HepG2 (cell line): Measurements from ENCODE around the gene ABHD11. TPM values are rescaled to one million over a fixed set of nuclear protein-coding genes. Genes with fewer than 3 reads are reported as not detected.

Source experiments
- ATAC-seq: fragments of 200-7000 bp; cut with Tn5 transposase; 3 replicates; pipeline ENCODE4 v1.9.1; 2020; ENCODE audit warnings: mild to moderate bottlenecking, moderate library complexity
- BruUV-seq: library from RNA; stranded (reverse); fragments of 400-500 nt; replicated peaks from 2 replicates; lab custom pipeline; 2021; lab: Mats Ljungman, UMichigan
- CTCF ChIA-PET: fragments of 300-600 bp; formaldehyde crosslinking; extraction: SDS; loops from one replicate; lab custom pipeline; 2021; ENCODE audit warnings: low total read pairs, inconsistent platforms, low intra/inter-chr PET ratio; lab: Yijun Ruan, JAX
- POLR2A ChIA-PET: fragments of 350-600 bp; sonication (Branson Sonifier 250); formaldehyde crosslinking; loops from one replicate; lab custom pipeline; 2020; ENCODE audit warnings: antibody characterized with exemption, inconsistent platforms; lab: Yijun Ruan, JAX
- DNase-seq: peaks from one replicate; pipeline ENCODE4 v3.0.0-alpha.2; 2015; ENCODE audit warnings: low spot score
- FAIRE-seq: peaks from 3 replicates; lab custom pipeline; 2011; peaks lifted over from hg19 to GRCh38; lab: Jason Lieb, UNC
- H2AFZ ChIP-seq: one replicate; pipeline ENCODE4 v1.6.1; 2011; ENCODE audit warnings: low read length, inconsistent platforms
- H3K27ac ChIP-seq: fragments of 300-600 bp; 3 replicates; pipeline ENCODE4 v1.8.0; 2011; ENCODE audit warnings: mixed run types, mild to moderate bottlenecking, mixed read lengths, low read length, inconsistent platforms; ENCODE audit not compliant: insufficient read depth; ENCODE audit errors: extremely low read length
- H3K27me3 ChIP-seq, 2 experiments: fragments of 200-600 bp in 1 of 2; 2 replicates in 1 of 2; 3 replicates in 1 of 2; pipeline versions ENCODE4 v1.6.0 to v1.8.0; 2011; ENCODE audit warnings: low read length in 2 of 2, mild to moderate bottlenecking in 2 of 2, moderate library complexity in 2 of 2, inconsistent platforms in 1 of 2; ENCODE audit not compliant: insufficient read depth in 2 of 2, control insufficient read depth in 1 of 2
- H3K36me3 ChIP-seq, 2 experiments: fragments of 200-600 bp in 1 of 2; replicated peaks in 1 of 2; 2 replicates in 1 of 2; 3 replicates in 1 of 2; pipeline versions ENCODE4 v1.5.1 to v1.8.0; 2011; ENCODE audit warnings: low read length in 2 of 2, inconsistent platforms in 1 of 2; ENCODE audit not compliant: insufficient read depth in 2 of 2, control insufficient read depth in 1 of 2
- H3K4me1 ChIP-seq: 2 replicates; pipeline ENCODE4 v1.5.1; 2012; ENCODE audit warnings: low read length, inconsistent platforms; ENCODE audit not compliant: insufficient read depth
- H3K4me2 ChIP-seq: 2 replicates; pipeline ENCODE4 v1.6.0; 2011; ENCODE audit warnings: low read depth, low read length, inconsistent platforms
- H3K4me3 ChIP-seq, 3 experiments: fragments of 200-600 bp in 1 of 3; sonication (generic), shearing (Covaris generic) in 1 of 3; replicated peaks in 1 of 3; 2 replicates each; pipeline ENCODE4 v1.5.1; 2011 to 2016; ENCODE audit warnings: low read length in 3 of 3, inconsistent platforms in 2 of 3, low read depth in 2 of 3, mild to moderate bottlenecking in 2 of 3, control low read depth in 1 of 3, mixed read lengths in 1 of 3; ENCODE audit not compliant: insufficient read depth in 1 of 3
- H3K79me2 ChIP-seq: one replicate; pipeline ENCODE4 v1.6.1; 2011; ENCODE audit warnings: low read length, inconsistent platforms; ENCODE audit not compliant: insufficient read depth
- H3K9ac ChIP-seq: 2 replicates; pipeline ENCODE4 v1.6.0; 2011; ENCODE audit warnings: mild to moderate bottlenecking, low read depth, low read length, inconsistent platforms; ENCODE audit not compliant: insufficient read depth
- H3K9me3 ChIP-seq: 2 replicates; pipeline ENCODE4 v1.5.1; 2012; ENCODE audit warnings: mild to moderate bottlenecking, low read length
- H4K20me1 ChIP-seq: 2 replicates; pipeline ENCODE4 v1.6.0; 2011; ENCODE audit warnings: inconsistent platforms, mild to moderate bottlenecking, low read length, moderate library complexity; ENCODE audit not compliant: insufficient read depth
- ADNP ChIP-seq: sonication (generic); formaldehyde crosslinking; IDR thresholded peaks from 2 replicates; pipeline ENCODE4 v1.4.0; 2020; ENCODE audit warnings: missing genetic modification reagents
- AHR ChIP-seq: IDR thresholded peaks from 2 replicates; pipeline ENCODE4 v1.6.1; 2018; ENCODE audit warnings: missing genetic modification reagents, missing compliant biosample characterization
- ELK4 ChIP-seq: sonication (generic); formaldehyde crosslinking; IDR thresholded peaks from 2 replicates; pipeline ENCODE4 v1.9.0; 2021; ENCODE audit warnings: missing genetic modification reagents, borderline replicate concordance
- HOXA3 ChIP-seq: sonication (generic); formaldehyde crosslinking; IDR thresholded peaks from 2 replicates; pipeline ENCODE4 v1.5.0; 2020; ENCODE audit warnings: missing genetic modification reagents
- KLF9 ChIP-seq: IDR thresholded peaks from 2 replicates; pipeline ENCODE4 v1.6.1; 2016; ENCODE audit warnings: low read depth
- MNT ChIP-seq: fragments of 450-650 bp; IDR thresholded peaks from 2 replicates; pipeline ENCODE4 v1.6.1; 2016
- RBM22 ChIP-seq: fragments of 200-400 bp; formaldehyde crosslinking; optimal IDR thresholded peaks from 2 replicates; pipeline ENCODE3; 2017; ENCODE audit warnings: mild to moderate bottlenecking, low read length, moderate library complexity
- SCMH1 ChIP-seq: sonication (generic); formaldehyde crosslinking; IDR thresholded peaks from 2 replicates; pipeline ENCODE4 v1.9.0; 2021; ENCODE audit warnings: missing genetic modification reagents, mild to moderate bottlenecking, borderline replicate concordance
- ZNF230 ChIP-seq: sonication (generic); formaldehyde crosslinking; IDR thresholded peaks from 2 replicates; pipeline ENCODE4 v1.4.0; 2020; ENCODE audit warnings: mild to moderate bottlenecking, missing genetic modification reagents
- ZNF558 ChIP-seq: sonication (generic); formaldehyde crosslinking; IDR thresholded peaks from 2 replicates; pipeline ENCODE4 v1.9.0; 2022; ENCODE audit warnings: mild to moderate bottlenecking, missing genetic modification reagents, borderline replicate concordance
- ZNF564 ChIP-seq: sonication (generic); formaldehyde crosslinking; IDR thresholded peaks from 2 replicates; pipeline ENCODE4 v1.8.1; 2023; ENCODE audit warnings: mild to moderate bottlenecking, missing genetic modification reagents
- ZNF768 ChIP-seq: sonication (generic); formaldehyde crosslinking; IDR thresholded peaks from 2 replicates; pipeline ENCODE4 v1.4.0; 2020; ENCODE audit warnings: missing genetic modification reagents
- WGBS: methylation state at CpG from one replicate; pipeline ENCODE4 v1.1.6; 2017; ENCODE audit warnings: low lambda C conversion rate; 5-methylcytosine and 5-hydroxymethylcytosine counted together
- in situ Hi-C: cut with HindIII; loops from 2 replicates; pipeline ENCODE4 v1.10.0; 2017; ENCODE audit warnings: low pct_unique_long_range_greater_than_20kb; ENCODE audit not compliant: extremely low pct_ligation_motif_present
- intact Hi-C: fragments of 100-400 bp; cut with micrococcal nuclease; formaldehyde crosslinking; loops from one replicate; pipeline ENCODE4 v1.10.0; 2022; ENCODE audit not compliant: unreplicated experiment
- polyA plus RNA-seq, 8 experiments: library from polyadenylated mRNA; depleted of rRNA in 3 of 8; stranded (reverse) in 7 of 8; unstranded in 1 of 8; fragments of >200 nt; fragmentation: Illumina TruSeq in 4 of 8; extraction: Trizol in 4 of 8; gene quantifications; 2 replicates each; pipeline versions ENCODE4 v1.2.1 to v1.2.3, GENCODE V29; 2011 to 2016; ENCODE audit warnings: low read depth in 4 of 8, missing spikeins in 1 of 8, mixed read lengths in 1 of 8; ENCODE audit not compliant: insufficient read depth in 1 of 8
- total RNA-seq, 5 experiments: library from RNA; depleted of rRNA; stranded (reverse); fragments of >200 nt; fragmentation: Illumina TruSeq; extraction: Trizol; gene quantifications; 2 replicates each; pipeline ENCODE4 v1.2.3, GENCODE V29; 2016; ENCODE audit warnings: low read depth in 1 of 5
- TF ChIP-seq, protein P1 (sequence below): sonication (generic); formaldehyde crosslinking; IDR thresholded peaks from 2 replicates; pipeline ENCODE4 v1.4.0; 2020; ENCODE audit warnings: missing genetic modification reagents
- TF ChIP-seq, protein P2 (sequence below): sonication (generic); formaldehyde crosslinking; conservative IDR thresholded peaks from 2 replicates; pipeline ENCODE4 v1.4.0; 2020; ENCODE audit warnings: mild to moderate bottlenecking, missing genetic modification reagents, moderate library complexity
- TF ChIP-seq, protein P3 (sequence below): sonication (generic); formaldehyde crosslinking; IDR thresholded peaks from 2 replicates; pipeline ENCODE4 v1.4.0; 2020; ENCODE audit warnings: mild to moderate bottlenecking, missing genetic modification reagents

The ABHD11 gene
- total and polyA plus RNA-seq, 2 of the 13 experiments (the other 11 are each of a cell fraction or from before 2014, with no cell fraction given) = 7.0 to 8.1 TPM

GRCh38 chr7:73707045-73707631, 31.5 kb downstream of the ABHD11 start:
- no peak overlapping the region for H2AFZ ChIP-seq
- H3K27me3 ChIP-seq = no peaks in the 10 kb centered on the region
- H3K4me1 ChIP-seq = no peaks in the 10 kb centered on the region
- no peak overlapping the region for H3K4me3 ChIP-seq
- WGBS = 92% methylated on average over 10 of the region's 15 CpGs
- ATAC-seq (no peak), FAIRE-seq (no peak), DNase-seq (no peak)
- ChIA-PET POLR2A (no interaction called here), CTCF (no interaction called here)
- no peak overlapping the region for H3K9ac ChIP-seq
- in situ Hi-C loops (no loop called here), intact Hi-C loops (no loop called here)
- H3K9me3 ChIP-seq = no peaks in the 10 kb centered on the region
- no peak overlapping the region for H3K27ac ChIP-seq
- no peak overlapping the region for H3K4me2 ChIP-seq
- no TSS peak for BruUV-seq
- no peaks in the 10 kb centered on the region for H3K79me2 ChIP-seq
- peaks cover 0 to 7% of the 10 kb centered on the region in 2 experiments; a peak in 2 of 5 replicates for H3K36me3 ChIP-seq
- H4K20me1 ChIP-seq = no peaks in the 10 kb centered on the region
- TF ChIP-seq AHR (CRISPR knock-in tag) = no peak
- TF ChIP-seq, protein P1, sequence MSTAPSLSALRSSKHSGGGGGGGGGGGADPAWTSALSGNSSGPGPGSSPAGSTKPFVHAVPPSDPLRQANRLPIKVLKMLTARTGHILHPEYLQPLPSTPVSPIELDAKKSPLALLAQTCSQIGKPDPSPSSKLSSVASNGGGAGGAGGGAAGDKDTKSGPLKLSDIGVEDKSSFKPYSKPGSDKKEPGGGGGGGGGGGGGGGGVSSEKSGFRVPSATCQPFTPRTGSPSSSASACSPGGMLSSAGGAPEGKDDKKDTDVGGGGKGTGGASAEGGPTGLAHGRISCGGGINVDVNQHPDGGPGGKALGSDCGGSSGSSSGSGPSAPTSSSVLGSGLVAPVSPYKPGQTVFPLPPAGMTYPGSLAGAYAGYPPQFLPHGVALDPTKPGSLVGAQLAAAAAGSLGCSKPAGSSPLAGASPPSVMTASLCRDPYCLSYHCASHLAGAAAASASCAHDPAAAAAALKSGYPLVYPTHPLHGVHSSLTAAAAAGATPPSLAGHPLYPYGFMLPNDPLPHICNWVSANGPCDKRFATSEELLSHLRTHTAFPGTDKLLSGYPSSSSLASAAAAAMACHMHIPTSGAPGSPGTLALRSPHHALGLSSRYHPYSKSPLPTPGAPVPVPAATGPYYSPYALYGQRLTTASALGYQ (CRISPR knock-in tag) = no peak
- TF ChIP-seq ELK4 (CRISPR knock-in tag) = no peak
- TF ChIP-seq MNT = no peak
- no peak for TF ChIP-seq ZNF564 (CRISPR knock-in tag)
- no peak for TF ChIP-seq KLF9 (CRISPR knock-in tag)
- no peak for TF ChIP-seq HOXA3 (CRISPR knock-in tag)
- TF ChIP-seq ZNF558 (CRISPR knock-in tag) = no peak
- no peak for TF ChIP-seq ZNF768 (CRISPR knock-in tag)
- TF ChIP-seq SCMH1 (CRISPR knock-in tag) = no peak
- TF ChIP-seq ADNP (CRISPR knock-in tag) = no peak
- no peak for TF ChIP-seq ZNF230 (CRISPR knock-in tag)
- TF ChIP-seq RBM22 = no peak
- TF ChIP-seq, protein P2, sequence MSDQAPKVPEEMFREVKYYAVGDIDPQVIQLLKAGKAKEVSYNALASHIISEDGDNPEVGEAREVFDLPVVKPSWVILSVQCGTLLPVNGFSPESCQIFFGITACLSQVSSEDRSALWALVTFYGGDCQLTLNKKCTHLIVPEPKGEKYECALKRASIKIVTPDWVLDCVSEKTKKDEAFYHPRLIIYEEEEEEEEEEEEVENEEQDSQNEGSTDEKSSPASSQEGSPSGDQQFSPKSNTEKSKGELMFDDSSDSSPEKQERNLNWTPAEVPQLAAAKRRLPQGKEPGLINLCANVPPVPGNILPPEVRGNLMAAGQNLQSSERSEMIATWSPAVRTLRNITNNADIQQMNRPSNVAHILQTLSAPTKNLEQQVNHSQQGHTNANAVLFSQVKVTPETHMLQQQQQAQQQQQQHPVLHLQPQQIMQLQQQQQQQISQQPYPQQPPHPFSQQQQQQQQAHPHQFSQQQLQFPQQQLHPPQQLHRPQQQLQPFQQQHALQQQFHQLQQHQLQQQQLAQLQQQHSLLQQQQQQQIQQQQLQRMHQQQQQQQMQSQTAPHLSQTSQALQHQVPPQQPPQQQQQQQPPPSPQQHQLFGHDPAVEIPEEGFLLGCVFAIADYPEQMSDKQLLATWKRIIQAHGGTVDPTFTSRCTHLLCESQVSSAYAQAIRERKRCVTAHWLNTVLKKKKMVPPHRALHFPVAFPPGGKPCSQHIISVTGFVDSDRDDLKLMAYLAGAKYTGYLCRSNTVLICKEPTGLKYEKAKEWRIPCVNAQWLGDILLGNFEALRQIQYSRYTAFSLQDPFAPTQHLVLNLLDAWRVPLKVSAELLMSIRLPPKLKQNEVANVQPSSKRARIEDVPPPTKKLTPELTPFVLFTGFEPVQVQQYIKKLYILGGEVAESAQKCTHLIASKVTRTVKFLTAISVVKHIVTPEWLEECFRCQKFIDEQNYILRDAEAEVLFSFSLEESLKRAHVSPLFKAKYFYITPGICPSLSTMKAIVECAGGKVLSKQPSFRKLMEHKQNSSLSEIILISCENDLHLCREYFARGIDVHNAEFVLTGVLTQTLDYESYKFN (CRISPR knock-in tag) = no peak
- TF ChIP-seq, protein P3, sequence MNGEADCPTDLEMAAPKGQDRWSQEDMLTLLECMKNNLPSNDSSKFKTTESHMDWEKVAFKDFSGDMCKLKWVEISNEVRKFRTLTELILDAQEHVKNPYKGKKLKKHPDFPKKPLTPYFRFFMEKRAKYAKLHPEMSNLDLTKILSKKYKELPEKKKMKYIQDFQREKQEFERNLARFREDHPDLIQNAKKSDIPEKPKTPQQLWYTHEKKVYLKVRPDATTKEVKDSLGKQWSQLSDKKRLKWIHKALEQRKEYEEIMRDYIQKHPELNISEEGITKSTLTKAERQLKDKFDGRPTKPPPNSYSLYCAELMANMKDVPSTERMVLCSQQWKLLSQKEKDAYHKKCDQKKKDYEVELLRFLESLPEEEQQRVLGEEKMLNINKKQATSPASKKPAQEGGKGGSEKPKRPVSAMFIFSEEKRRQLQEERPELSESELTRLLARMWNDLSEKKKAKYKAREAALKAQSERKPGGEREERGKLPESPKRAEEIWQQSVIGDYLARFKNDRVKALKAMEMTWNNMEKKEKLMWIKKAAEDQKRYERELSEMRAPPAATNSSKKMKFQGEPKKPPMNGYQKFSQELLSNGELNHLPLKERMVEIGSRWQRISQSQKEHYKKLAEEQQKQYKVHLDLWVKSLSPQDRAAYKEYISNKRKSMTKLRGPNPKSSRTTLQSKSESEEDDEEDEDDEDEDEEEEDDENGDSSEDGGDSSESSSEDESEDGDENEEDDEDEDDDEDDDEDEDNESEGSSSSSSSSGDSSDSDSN (CRISPR knock-in tag) = no peak
